H9 (cell line): ENCODE data around the gene DLG2. TPM values are rescaled to one million over a fixed set of nuclear protein-coding genes. Genes with fewer than 3 reads are reported as not detected.

Source experiments
- DNase-seq: peaks from one replicate; pipeline ENCODE4 v3.0.0-alpha.2; 2017
- H2AFZ ChIP-seq: one replicate; pipeline ENCODE4 v1.6.1; 2013; ENCODE audit warnings: mild to moderate bottlenecking, low read length, control low read depth, moderate library complexity
- H2AK5ac ChIP-seq: 2 replicates; pipeline ENCODE4 v1.6.1; 2013; ENCODE audit warnings: low read length, control low read depth, mixed read lengths; ENCODE audit not compliant: insufficient read length
- H2BK120ac ChIP-seq: one replicate; pipeline ENCODE4 v1.6.1; 2013; ENCODE audit warnings: low read depth, mild to moderate bottlenecking, low read length, control low read depth, inconsistent platforms; ENCODE audit not compliant: poor library complexity, severe bottlenecking
- H2BK12ac ChIP-seq: 2 replicates; pipeline ENCODE4 v1.6.1; 2013; ENCODE audit warnings: low read length, control low read depth, mixed read lengths, low read depth; ENCODE audit not compliant: insufficient read length
- H2BK15ac ChIP-seq: 2 replicates; pipeline ENCODE4 v1.6.1; 2013; ENCODE audit warnings: low read depth, low read length, control low read depth
- H2BK20ac ChIP-seq: one replicate; pipeline ENCODE4 v1.6.1; 2013; ENCODE audit warnings: low read depth, mild to moderate bottlenecking, low read length, control low read depth, inconsistent platforms; ENCODE audit not compliant: poor library complexity, severe bottlenecking
- H2BK5ac ChIP-seq: 2 replicates; pipeline ENCODE4 v1.6.1; 2013; ENCODE audit warnings: low read length, control low read depth, mixed read lengths; ENCODE audit not compliant: insufficient read length
- H3K14ac ChIP-seq: 2 replicates; pipeline ENCODE4 v1.6.1; 2013; ENCODE audit warnings: low read length, control low read depth; ENCODE audit not compliant: insufficient read depth
- H3K18ac ChIP-seq: 2 replicates; pipeline ENCODE4 v1.6.1; 2013; ENCODE audit warnings: low read depth, mild to moderate bottlenecking, mixed read lengths, low read length, control low read depth; ENCODE audit not compliant: insufficient read length
- H3K23ac ChIP-seq: 2 replicates; pipeline ENCODE4 v1.6.1; 2013; ENCODE audit warnings: low read length, control low read depth, mixed read lengths, low read depth; ENCODE audit not compliant: insufficient read length
- H3K23me2 ChIP-seq: 2 replicates; pipeline ENCODE4 v1.6.1; 2013; ENCODE audit warnings: low read depth, mild to moderate bottlenecking, mixed read lengths, low read length, control low read depth; ENCODE audit not compliant: insufficient read length, poor library complexity, severe bottlenecking
- H3K27ac ChIP-seq: 2 replicates; pipeline ENCODE4 v1.5.1; 2013; ENCODE audit warnings: low read length, control low read depth, mixed read lengths, low read depth; ENCODE audit not compliant: insufficient read length
- H3K27me3 ChIP-seq: 2 replicates; pipeline ENCODE4 v1.6.1; 2013; ENCODE audit warnings: low read length, control low read depth, inconsistent platforms; ENCODE audit not compliant: insufficient read depth
- H3K4ac ChIP-seq: 2 replicates; pipeline ENCODE4 v1.6.1; 2013; ENCODE audit warnings: low read depth, mild to moderate bottlenecking, control low read depth, inconsistent platforms, low read length, moderate library complexity
- H3K4me1 ChIP-seq: 2 replicates; pipeline ENCODE4 v1.6.1; 2013; ENCODE audit warnings: low read length, control low read depth, inconsistent platforms; ENCODE audit not compliant: insufficient read depth
- H3K4me2 ChIP-seq: 2 replicates; pipeline ENCODE4 v1.6.1; 2013; ENCODE audit warnings: low read length, control low read depth, mixed read lengths; ENCODE audit not compliant: insufficient read length, insufficient read depth
- H3K56ac ChIP-seq: 2 replicates; pipeline ENCODE4 v1.6.1; 2013; ENCODE audit warnings: low read depth, mild to moderate bottlenecking, mixed read lengths, low read length, control low read depth; ENCODE audit not compliant: insufficient read length
- H3K79me1 ChIP-seq: 2 replicates; pipeline ENCODE4 v1.6.1; 2013; ENCODE audit warnings: low read depth, mild to moderate bottlenecking, moderate library complexity, low read length, control low read depth, inconsistent platforms; ENCODE audit not compliant: insufficient read depth, poor library complexity, severe bottlenecking
- H3K79me2 ChIP-seq: 2 replicates; pipeline ENCODE4 v1.6.1; 2013; ENCODE audit warnings: low read length, control low read depth, inconsistent platforms; ENCODE audit not compliant: insufficient read depth
- H3K9ac ChIP-seq: 2 replicates; pipeline ENCODE4 v1.6.1; 2013; ENCODE audit warnings: low read length, control low read depth, mixed read lengths; ENCODE audit not compliant: insufficient read length; ENCODE audit errors: extremely low read depth
- H3K9me3 ChIP-seq: one replicate; pipeline ENCODE4 v1.6.1; 2013; ENCODE audit warnings: low read depth, low read length, inconsistent platforms; ENCODE audit not compliant: control insufficient read depth
- H3T11ph ChIP-seq: one replicate; pipeline ENCODE4 v1.6.1; 2013; ENCODE audit warnings: mild to moderate bottlenecking, low read length, control low read depth, inconsistent platforms
- H4K20me1 ChIP-seq: one replicate; pipeline ENCODE4 v1.6.1; 2013; ENCODE audit not compliant: control insufficient read depth, insufficient read length, insufficient read depth
- H4K5ac ChIP-seq: 2 replicates; pipeline ENCODE4 v1.6.1; 2013; ENCODE audit warnings: low read depth, mild to moderate bottlenecking, mixed read lengths, low read length, control low read depth; ENCODE audit not compliant: insufficient read length
- H4K8ac ChIP-seq: replicated peaks from 2 replicates; pipeline ENCODE4 v1.6.1; 2013; ENCODE audit warnings: low read length, control low read depth, mixed read lengths, low read depth; ENCODE audit not compliant: insufficient read length
- H4K91ac ChIP-seq: 2 replicates; pipeline ENCODE4 v1.6.1; 2013; ENCODE audit warnings: low read depth, mild to moderate bottlenecking, moderate library complexity, mixed read lengths, low read length, control low read depth; ENCODE audit not compliant: insufficient read length
- H3K27ac Mint-ChIP-seq, 3 experiments: 2 replicates in 2 of 3; 3 replicates in 1 of 3; pipeline ENCODE4 v1.8.0; 2020 to 2021; ENCODE audit warnings: mixed read lengths in 3 of 3, mild to moderate bottlenecking in 1 of 3, moderate library complexity in 1 of 3
- H3K27me3 Mint-ChIP-seq: 2 replicates; pipeline ENCODE4 v1.8.0; 2021; ENCODE audit warnings: low read depth, mild to moderate bottlenecking, moderate library complexity, mixed read lengths
- H3K36me3 Mint-ChIP-seq, 3 experiments: 2 replicates in 2 of 3; 3 replicates in 1 of 3; pipeline ENCODE4 v1.8.0; 2020 to 2021; ENCODE audit warnings: low read depth in 3 of 3, mixed read lengths in 3 of 3; ENCODE audit not compliant: insufficient read depth in 1 of 3
- H3K4me1 Mint-ChIP-seq, 2 experiments: 2 replicates each; pipeline ENCODE4 v1.8.0; 2020; ENCODE audit warnings: mixed read lengths in 2 of 2
- H3K4me3 Mint-ChIP-seq, 2 experiments: 2 replicates in 1 of 2; 3 replicates in 1 of 2; pipeline ENCODE4 v1.8.0; 2020 to 2021; ENCODE audit warnings: mild to moderate bottlenecking in 2 of 2, mixed read lengths in 2 of 2, moderate library complexity in 1 of 2
- H3K9me3 Mint-ChIP-seq, 2 experiments: 2 replicates in 1 of 2; 3 replicates in 1 of 2; pipeline ENCODE4 v1.8.0; 2020; ENCODE audit warnings: mild to moderate bottlenecking in 2 of 2, mixed read lengths in 2 of 2, moderate library complexity in 1 of 2
- WGBS: extraction: QIAGEN DNeasy Blood & Tissue Kit; methylation state at CpG from one replicate; pipeline ENCODE4 v1.1.7; 2013; ENCODE audit warnings: missing lambda C conversion rate, low lambda C conversion rate, mixed read lengths; ENCODE audit not compliant: insufficient read length; ENCODE audit errors: extremely low coverage; 5-methylcytosine and 5-hydroxymethylcytosine counted together
- total RNA-seq: library from RNA; stranded (reverse); gene quantifications from 2 replicates; pipeline ENCODE4 v1.2.1, GENCODE V29; 2021
- TF ChIP-seq, protein P1 (sequence below): fragments of 200-600 bp; sonication (generic); conservative IDR thresholded peaks from 3 replicates; pipeline ENCODE4 v1.8.0; 2021; ENCODE audit warnings: antibody characterized with exemption, mild to moderate bottlenecking

The DLG2 gene
- total RNA-seq, 1 experiment from 2014 or later = 8.0 TPM

DNA sequence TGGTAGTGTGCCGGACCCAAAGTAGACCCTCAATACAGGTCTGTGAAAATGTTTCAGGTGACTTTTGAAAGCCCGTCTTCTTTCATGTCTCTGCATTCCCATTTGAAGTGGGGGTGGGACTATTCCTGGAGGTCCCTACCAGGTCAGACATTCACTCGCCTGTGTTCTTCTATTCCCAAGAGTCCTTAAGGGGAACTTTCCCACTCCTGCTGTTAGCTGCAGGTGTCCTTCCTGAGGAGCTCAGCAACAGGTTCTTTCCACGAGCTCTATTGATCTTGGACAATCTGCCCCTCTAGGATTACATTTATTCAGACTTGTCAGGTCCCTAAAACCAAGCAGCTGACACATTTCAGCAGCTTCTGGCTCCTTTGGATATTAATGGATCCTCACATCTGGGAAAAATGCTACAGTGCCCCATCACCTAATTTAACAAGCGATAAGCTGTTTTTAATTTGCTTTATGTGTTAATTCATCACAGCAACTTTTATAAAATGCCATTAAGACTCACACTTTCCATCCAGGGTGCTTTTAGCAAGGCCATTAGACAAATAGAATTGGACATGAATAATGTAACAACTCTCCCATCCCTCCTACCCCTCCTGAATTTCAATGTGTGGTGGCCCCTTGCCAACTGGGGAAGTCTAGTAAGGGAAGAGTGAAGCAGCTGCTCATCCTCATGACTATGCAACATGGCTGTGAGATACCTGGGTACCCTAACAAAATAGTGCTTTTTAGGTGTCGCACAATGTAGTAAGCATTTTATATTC, 2081.5 kb downstream of the DLG2 start:
- Histone ChIP-seq H3K14ac (no peak overlapping the region), H3K9me3 (no peaks in the 10 kb centered on the region), H3K4me2 (no peak overlapping the region), H4K8ac (no peak overlapping the region), H3K56ac (no peak overlapping the region), H3T11ph (no peak overlapping the region), H3K79me2 (no peaks in the 10 kb centered on the region), H2BK20ac (no peak overlapping the region), H3K27ac (no peak overlapping the region), H3K23ac (no peak overlapping the region), H2BK120ac (no peak overlapping the region), H3K18ac (no peak overlapping the region), H3K27me3 (no peaks in the 10 kb centered on the region), H3K23me2 (no peaks in the 10 kb centered on the region), H4K91ac (no peak overlapping the region), H2AFZ (no peak overlapping the region), H2AK5ac (no peak overlapping the region), H3K4ac (no peak overlapping the region), H2BK15ac (no peak overlapping the region), H2BK12ac (no peak overlapping the region), H3K79me1 (no peaks in the 10 kb centered on the region), H3K4me1 (0 out of 2 replicates have a peak, but pooled peaks cover 3% of the 10 kb centered on the region), H2BK5ac (no peak overlapping the region), H4K5ac (no peak overlapping the region), H3K9ac (no peak overlapping the region), H4K20me1 (no peaks in the 10 kb centered on the region)
- Mint-ChIP-seq H3K4me3 (no peak overlapping the region), H3K27me3 (no peaks in the 10 kb centered on the region; the same call in none of the 2 replicates), H3K4me1 (peaks cover 6 to 7% of the 10 kb centered on the region in 2 experiments), H3K27ac (no peak overlapping the region), H3K9me3 (no peaks in the 10 kb centered on the region), H3K36me3 (no peaks in the 10 kb centered on the region)
- WGBS = no CpG with 5 or more reads among the region's 6 CpGs
- TF ChIP-seq, protein P1, sequence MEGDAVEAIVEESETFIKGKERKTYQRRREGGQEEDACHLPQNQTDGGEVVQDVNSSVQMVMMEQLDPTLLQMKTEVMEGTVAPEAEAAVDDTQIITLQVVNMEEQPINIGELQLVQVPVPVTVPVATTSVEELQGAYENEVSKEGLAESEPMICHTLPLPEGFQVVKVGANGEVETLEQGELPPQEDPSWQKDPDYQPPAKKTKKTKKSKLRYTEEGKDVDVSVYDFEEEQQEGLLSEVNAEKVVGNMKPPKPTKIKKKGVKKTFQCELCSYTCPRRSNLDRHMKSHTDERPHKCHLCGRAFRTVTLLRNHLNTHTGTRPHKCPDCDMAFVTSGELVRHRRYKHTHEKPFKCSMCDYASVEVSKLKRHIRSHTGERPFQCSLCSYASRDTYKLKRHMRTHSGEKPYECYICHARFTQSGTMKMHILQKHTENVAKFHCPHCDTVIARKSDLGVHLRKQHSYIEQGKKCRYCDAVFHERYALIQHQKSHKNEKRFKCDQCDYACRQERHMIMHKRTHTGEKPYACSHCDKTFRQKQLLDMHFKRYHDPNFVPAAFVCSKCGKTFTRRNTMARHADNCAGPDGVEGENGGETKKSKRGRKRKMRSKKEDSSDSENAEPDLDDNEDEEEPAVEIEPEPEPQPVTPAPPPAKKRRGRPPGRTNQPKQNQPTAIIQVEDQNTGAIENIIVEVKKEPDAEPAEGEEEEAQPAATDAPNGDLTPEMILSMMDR = no peak
- DNase-seq = no peak
